Endothelial cell (in vitro differentiated cells): Measurements from ENCODE around the gene SLC17A2. TPM values are rescaled to one million over a fixed set of nuclear protein-coding genes. Genes with fewer than 3 reads are reported as not detected.

Experiments
- DNase-seq: peaks from one replicate; pipeline ENCODE4 v3.0.0; 2021; ENCODE audit warnings: low spot score
- H3K27ac Mint-ChIP-seq: one replicate; pipeline ENCODE4 v1.8.0; 2021; ENCODE audit warnings: mixed read lengths, inconsistent platforms; ENCODE audit not compliant: unreplicated experiment
- H3K27me3 Mint-ChIP-seq: one replicate; pipeline ENCODE4 v1.8.0; 2021; ENCODE audit warnings: mild to moderate bottlenecking, moderate library complexity, mixed read lengths, inconsistent platforms; ENCODE audit not compliant: unreplicated experiment
- H3K36me3 Mint-ChIP-seq: one replicate; pipeline ENCODE4 v1.8.0; 2021; ENCODE audit warnings: mild to moderate bottlenecking, low read depth, mixed read lengths, inconsistent platforms; ENCODE audit not compliant: unreplicated experiment
- H3K4me1 Mint-ChIP-seq: one replicate; pipeline ENCODE4 v1.8.0; 2021; ENCODE audit warnings: mild to moderate bottlenecking, mixed read lengths, inconsistent platforms; ENCODE audit not compliant: unreplicated experiment
- H3K4me3 Mint-ChIP-seq: one replicate; pipeline ENCODE4 v1.8.0; 2021; ENCODE audit warnings: mild to moderate bottlenecking, mixed read lengths, inconsistent platforms; ENCODE audit not compliant: unreplicated experiment
- H3K9me3 Mint-ChIP-seq: one replicate; pipeline ENCODE4 v1.8.0; 2021; ENCODE audit warnings: mixed read lengths, inconsistent platforms; ENCODE audit not compliant: unreplicated experiment
- total RNA-seq: library from RNA; stranded (reverse); fragmentation: NEBNext Ultra II Directional; extraction: Animal tissue kit (Norgen Biotek cat#: 25700); gene quantifications from one replicate; pipeline ENCODE4 v1.2.1, GENCODE V29; 2021; ENCODE audit not compliant: unreplicated experiment
- TF ChIP-seq, protein P1 (sequence below): fragments of 200-600 bp; sonication (generic); IDR thresholded peaks from one replicate; pipeline ENCODE4 v1.5.0; 2021; ENCODE audit warnings: antibody characterized with exemption; ENCODE audit not compliant: unreplicated experiment

SLC17A2 gene
- total RNA-seq, 1 donor from 2014 or later, result not detected

DNA sequence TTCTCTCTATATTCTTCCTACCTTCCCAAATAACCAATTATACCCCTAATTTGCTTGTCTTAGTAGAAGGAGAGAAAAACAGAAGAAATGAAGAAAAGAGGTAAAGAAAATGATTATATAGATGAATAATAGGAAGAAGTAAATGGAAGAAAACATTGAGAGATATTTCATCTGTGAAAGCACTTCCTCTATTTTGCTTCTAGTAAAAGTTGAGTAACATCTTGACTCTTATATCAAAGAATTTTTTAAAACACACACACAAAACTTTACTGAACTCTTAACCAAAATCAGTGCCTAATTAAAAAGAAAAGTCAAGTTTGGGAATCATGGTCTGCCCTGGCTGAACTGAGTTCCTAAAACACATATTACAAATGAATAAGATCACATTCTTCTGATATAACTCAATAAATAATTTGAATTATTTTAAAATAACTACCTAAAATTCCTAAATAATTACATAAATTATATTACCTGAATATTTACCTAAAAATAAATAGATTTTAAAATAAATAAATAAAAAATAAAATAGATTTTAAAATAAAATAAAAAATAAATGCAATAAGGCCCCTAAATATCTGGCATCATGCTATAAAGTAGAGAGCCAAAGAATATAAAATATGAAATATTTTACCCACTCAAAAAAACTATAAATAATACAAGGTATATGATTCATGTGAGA lies 8.8 kb downstream of the SLC17A2 start:
- Mint-ChIP-seq H3K9me3 (no peaks in the 10 kb centered on the region), H3K4me3 (no peak overlapping the region), H3K36me3 (no peaks in the 10 kb centered on the region), H3K27ac (no peak overlapping the region), H3K4me1 (no peaks in the 10 kb centered on the region), H3K27me3 (no peaks in the 10 kb centered on the region)
- no peak for DNase-seq
- TF ChIP-seq, protein P1, sequence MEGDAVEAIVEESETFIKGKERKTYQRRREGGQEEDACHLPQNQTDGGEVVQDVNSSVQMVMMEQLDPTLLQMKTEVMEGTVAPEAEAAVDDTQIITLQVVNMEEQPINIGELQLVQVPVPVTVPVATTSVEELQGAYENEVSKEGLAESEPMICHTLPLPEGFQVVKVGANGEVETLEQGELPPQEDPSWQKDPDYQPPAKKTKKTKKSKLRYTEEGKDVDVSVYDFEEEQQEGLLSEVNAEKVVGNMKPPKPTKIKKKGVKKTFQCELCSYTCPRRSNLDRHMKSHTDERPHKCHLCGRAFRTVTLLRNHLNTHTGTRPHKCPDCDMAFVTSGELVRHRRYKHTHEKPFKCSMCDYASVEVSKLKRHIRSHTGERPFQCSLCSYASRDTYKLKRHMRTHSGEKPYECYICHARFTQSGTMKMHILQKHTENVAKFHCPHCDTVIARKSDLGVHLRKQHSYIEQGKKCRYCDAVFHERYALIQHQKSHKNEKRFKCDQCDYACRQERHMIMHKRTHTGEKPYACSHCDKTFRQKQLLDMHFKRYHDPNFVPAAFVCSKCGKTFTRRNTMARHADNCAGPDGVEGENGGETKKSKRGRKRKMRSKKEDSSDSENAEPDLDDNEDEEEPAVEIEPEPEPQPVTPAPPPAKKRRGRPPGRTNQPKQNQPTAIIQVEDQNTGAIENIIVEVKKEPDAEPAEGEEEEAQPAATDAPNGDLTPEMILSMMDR, result no peak

DNA sequence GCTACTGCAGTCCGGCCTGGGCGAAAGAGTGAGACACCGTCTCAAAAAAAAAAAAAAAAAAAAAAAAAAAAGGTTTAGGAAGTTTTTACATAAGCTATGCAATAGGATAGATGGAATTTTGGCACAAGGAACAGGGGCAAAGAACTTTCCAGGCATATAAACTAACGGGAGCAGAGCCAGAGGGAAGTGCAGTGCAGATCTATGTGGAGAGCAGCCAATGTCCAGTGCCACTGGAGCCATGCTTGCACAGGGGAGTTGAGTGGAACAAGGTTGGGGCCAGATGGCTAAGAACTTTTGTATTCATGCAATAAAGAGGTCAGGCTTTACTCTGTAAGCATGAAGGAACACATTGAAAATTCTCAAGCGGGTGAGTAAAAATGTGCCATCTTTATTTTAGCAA lies 10.8 kb downstream of the SLC17A2 start:
- DNase-seq, result no peak
- H3K27ac Mint-ChIP-seq, result no peak overlapping the region
- no peaks in the 10 kb centered on the region for H3K9me3 Mint-ChIP-seq
- H3K4me3 Mint-ChIP-seq, result no peak overlapping the region
- no peaks in the 10 kb centered on the region for H3K27me3 Mint-ChIP-seq
- no peaks in the 10 kb centered on the region for H3K4me1 Mint-ChIP-seq
- TF ChIP-seq, protein P1, result no peak
- H3K36me3 Mint-ChIP-seq, result no peaks in the 10 kb centered on the region

DNA sequence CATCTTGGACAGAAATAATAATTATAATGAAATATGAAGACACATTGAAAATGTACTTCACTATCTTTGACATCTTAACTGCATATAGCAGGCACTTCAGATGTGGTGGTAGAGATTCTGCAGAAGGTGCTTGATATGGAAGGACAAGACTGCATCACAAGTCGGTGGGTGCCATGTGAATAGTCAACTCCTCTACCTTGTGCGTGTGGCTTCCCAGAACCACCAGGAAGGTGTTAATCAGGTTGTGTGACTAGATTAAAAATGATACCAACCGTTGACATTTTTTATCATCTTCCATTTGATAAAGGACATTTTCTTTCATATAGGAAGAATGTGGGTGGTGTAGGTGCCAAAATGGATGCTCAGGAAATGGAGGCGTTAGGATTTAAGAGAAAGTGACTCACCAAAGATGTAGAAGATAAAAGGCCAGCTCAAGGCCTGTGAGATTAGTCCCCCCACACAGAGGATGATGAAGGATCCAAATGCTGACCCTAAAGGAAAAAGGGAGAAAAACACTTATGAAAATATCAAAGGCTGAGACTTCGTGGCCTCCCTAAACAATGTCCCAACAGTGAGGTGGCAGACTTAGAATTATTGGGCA lies 12.3 kb downstream of the SLC17A2 start:
- no peak for DNase-seq
- TF ChIP-seq, protein P1, result no peak
- Mint-ChIP-seq H3K36me3 (no peaks in the 10 kb centered on the region), H3K4me3 (no peak overlapping the region), H3K9me3 (no peaks in the 10 kb centered on the region), H3K4me1 (no peaks in the 10 kb centered on the region), H3K27me3 (no peaks in the 10 kb centered on the region), H3K27ac (no peak overlapping the region)

DNA sequence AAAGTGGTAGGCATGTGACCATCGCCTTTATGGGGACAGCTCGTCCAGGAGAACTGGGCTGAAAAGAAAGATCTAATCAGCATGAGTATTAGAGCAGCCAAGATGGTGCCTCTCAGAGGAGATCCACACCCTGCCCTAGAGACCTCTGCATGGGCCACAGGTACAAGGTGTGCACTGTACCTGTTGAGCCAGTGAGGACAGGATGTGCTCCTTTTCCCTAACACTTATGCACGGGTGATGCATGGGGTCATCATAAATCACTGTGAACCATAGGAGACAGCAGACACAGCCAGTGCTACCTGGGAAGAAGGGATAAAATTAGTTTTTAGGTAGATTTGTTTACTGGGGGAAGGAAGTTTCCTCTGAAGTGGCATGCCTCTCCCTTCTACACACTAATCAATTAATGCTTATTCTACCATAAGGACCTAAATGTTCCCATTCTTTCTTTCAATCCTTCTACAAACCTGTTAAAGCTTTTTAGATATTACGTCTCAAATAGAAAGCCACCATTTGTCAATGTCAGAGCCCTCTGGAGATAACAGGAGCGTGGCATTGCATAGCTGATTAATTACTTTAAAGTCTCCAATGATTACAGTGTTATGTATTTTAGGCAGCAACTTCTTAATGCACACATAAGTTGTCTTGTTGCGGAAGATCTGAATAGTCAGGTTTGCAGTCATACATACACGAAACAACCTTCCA lies 13.6 kb downstream of the SLC17A2 start:
- Mint-ChIP-seq H3K9me3 (no peaks in the 10 kb centered on the region), H3K4me3 (no peak overlapping the region), H3K27me3 (no peaks in the 10 kb centered on the region), H3K4me1 (no peaks in the 10 kb centered on the region), H3K36me3 (no peaks in the 10 kb centered on the region), H3K27ac (no peak overlapping the region)
- TF ChIP-seq, protein P1, result no peak
- DNase-seq, result no peak

DNA sequence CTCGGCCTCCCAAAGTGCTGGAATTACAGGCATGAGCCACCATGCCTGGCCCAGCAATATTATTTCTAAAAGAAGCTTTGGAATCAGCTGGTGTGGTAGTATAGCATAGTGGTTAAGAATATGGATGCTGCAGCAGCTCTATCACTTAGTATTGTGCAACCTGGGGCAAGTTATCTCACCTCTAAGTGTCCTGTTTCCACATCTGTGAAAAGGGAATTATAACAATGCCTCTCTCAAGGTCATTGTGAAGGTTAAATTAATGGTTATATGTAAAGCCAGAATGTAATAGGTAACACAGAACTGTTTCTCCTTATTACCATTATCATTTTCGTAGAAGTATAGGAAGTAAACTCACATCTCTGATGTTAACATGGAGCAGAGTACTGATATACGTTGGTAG lies 14.2 kb downstream of the SLC17A2 start:
- no peaks in the 10 kb centered on the region for H3K9me3 Mint-ChIP-seq
- no peak overlapping the region for H3K4me3 Mint-ChIP-seq
- H3K4me1 Mint-ChIP-seq, result no peaks in the 10 kb centered on the region
- H3K27me3 Mint-ChIP-seq, result no peaks in the 10 kb centered on the region
- TF ChIP-seq, protein P1, result no peak
- no peaks in the 10 kb centered on the region for H3K36me3 Mint-ChIP-seq
- no peak overlapping the region for H3K27ac Mint-ChIP-seq
- DNase-seq, result no peak
